Mucosa of stomach (tissue), 1 donor: ENCODE results near the gene GGT5.
"Not testable (repeated sequence)": the region's sequence is repeated elsewhere in the genome, so short reads cannot be mapped to it uniquely, and the experiment has no call there.

Experiments
- H3K27me3 ChIP-seq: one replicate; pipeline ENCODE4 v1.7.0; 2013; ENCODE audit warnings: mild to moderate bottlenecking, low read length; ENCODE audit not compliant: control insufficient read depth, insufficient read depth
- H3K36me3 ChIP-seq: one replicate; pipeline ENCODE4 v1.7.0; 2013; ENCODE audit warnings: low read length; ENCODE audit not compliant: control insufficient read depth, insufficient read depth
- H3K4me1 ChIP-seq: one replicate; pipeline ENCODE4 v1.7.0; 2013; ENCODE audit warnings: mild to moderate bottlenecking, low read length; ENCODE audit not compliant: control insufficient read depth, insufficient read depth
- H3K4me3 ChIP-seq: one replicate; pipeline ENCODE4 v1.7.0; 2013; ENCODE audit warnings: low read length
- H3K9ac ChIP-seq: one replicate; pipeline ENCODE4 v1.7.0; 2013; ENCODE audit warnings: mild to moderate bottlenecking, low read length, moderate library complexity
- H3K9me3 ChIP-seq: one replicate; pipeline ENCODE4 v1.7.0; 2013; ENCODE audit warnings: mild to moderate bottlenecking, low read length, moderate library complexity; ENCODE audit not compliant: control insufficient read depth
- donor health status: Pancreatic carcinoma.

GGT5 gene

DNA sequence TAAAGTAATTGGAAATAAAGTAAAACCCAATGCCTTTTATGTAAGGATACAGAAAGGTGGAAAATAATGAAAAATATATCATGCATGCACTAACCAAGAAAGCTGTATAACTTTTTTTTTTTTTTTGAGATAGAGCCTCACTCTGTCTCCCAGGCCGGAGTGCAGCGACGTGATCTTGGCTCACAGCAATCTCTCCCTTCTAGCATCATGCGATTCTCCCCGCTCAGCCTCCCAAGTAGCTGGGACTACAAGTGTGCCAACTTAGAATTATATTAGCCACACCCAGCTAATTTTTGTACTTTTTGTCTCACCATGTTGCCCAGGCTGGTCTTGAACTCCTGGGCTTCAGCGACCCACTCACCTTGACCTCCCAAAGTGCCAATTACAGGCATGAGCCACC is 4.5 kb downstream of the GGT5 start:
- no peaks in the 10 kb centered on the region for H3K36me3 ChIP-seq
- no peak overlapping the region for H3K9ac ChIP-seq
- H3K27me3 ChIP-seq, result no peaks in the 10 kb centered on the region

GRCh38 chr22:24238101-24238694 is 6.7 kb downstream of the GGT5 start:
- not testable (repeated sequence) for H3K4me1 ChIP-seq, H3K4me3 ChIP-seq, H3K36me3 ChIP-seq, H3K27me3 ChIP-seq, H3K9ac ChIP-seq, H3K9me3 ChIP-seq

More for the DNA sequence above, 4.5 kb downstream of the GGT5 start:
- H3K4me1 ChIP-seq, result peaks cover 6% of the 10 kb centered on the region
- H3K9me3 ChIP-seq, result no peaks in the 10 kb centered on the region
- no peak overlapping the region for H3K4me3 ChIP-seq

- Histone ChIP-seq H3K27me3 (no peaks in the 10 kb centered on the region), H3K9ac (no peak overlapping the region), H3K4me1 (no peaks in the 10 kb centered on the region), H3K9me3 (no peaks in the 10 kb centered on the region), H3K4me3 (no peak overlapping the region), H3K36me3 (no peaks in the 10 kb centered on the region)
Observed at GRCh38 chr22:24236656-24237055, 8.2 kb downstream of the GGT5 start.

- Histone ChIP-seq H3K9ac (no peak overlapping the region), H3K36me3 (no peaks in the 10 kb centered on the region), H3K4me3 (no peak overlapping the region), H3K9me3 (no peaks in the 10 kb centered on the region), H3K4me1 (no peaks in the 10 kb centered on the region), H3K27me3 (no peaks in the 10 kb centered on the region)
Observed at GRCh38 chr22:24235315-24235714, 9.6 kb downstream of the GGT5 start.

DNA sequence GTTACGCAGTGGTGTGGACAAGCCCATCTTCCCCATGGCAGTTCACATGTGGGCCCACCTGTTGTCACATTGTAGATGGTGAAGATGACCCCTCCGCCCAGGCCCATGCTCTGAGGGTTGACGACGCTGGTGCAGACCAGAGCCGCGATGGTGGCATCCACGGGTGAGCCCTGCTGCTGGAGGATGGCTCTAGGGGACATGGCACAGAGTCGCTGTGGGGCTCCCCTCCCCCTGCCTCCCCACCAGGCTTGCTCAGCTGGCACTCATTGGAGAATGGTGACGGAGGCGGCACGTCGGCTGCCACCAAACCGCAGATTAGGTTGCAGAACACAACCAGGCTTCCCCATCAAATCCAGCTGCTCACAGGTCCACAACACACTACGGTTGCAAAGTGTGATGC is 11.1 kb downstream of the GGT5 start:
- Histone ChIP-seq H3K4me3 (no peak overlapping the region), H3K9ac (no peak overlapping the region), H3K9me3 (no peaks in the 10 kb centered on the region), H3K36me3 (no peaks in the 10 kb centered on the region), H3K27me3 (no peaks in the 10 kb centered on the region), H3K4me1 (no peaks in the 10 kb centered on the region)

DNA sequence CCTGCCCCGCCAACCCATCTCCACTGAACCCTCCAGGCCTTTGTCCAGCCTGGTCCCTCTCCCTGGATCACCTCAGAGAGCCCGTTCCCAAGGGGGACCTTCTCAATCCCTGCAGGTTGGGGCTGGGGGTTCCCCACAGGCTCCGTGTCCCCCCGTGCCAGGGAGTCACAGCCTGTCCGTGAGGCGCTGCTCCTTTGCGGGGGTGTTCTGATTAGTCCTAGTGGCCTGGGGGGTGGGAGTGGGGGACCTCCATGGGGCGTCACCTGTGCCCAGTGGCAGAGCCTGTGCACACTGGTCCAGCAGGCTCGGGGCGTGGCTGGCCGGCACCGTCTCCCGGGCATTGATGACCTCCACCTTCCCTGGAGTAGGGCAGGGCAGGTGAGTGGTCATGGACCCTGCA is 11.6 kb downstream of the GGT5 start:
- Histone ChIP-seq H3K4me3 (no peak overlapping the region), H3K4me1 (no peaks in the 10 kb centered on the region), H3K27me3 (no peaks in the 10 kb centered on the region), H3K9ac (no peak overlapping the region), H3K36me3 (no peaks in the 10 kb centered on the region), H3K9me3 (no peaks in the 10 kb centered on the region)

GRCh38 chr22:24232725-24233124 is 12.2 kb downstream of the GGT5 start:
- Histone ChIP-seq H3K4me3 (no peak overlapping the region), H3K36me3 (no peaks in the 10 kb centered on the region), H3K9me3 (no peaks in the 10 kb centered on the region), H3K4me1 (no peaks in the 10 kb centered on the region), H3K9ac (no peak overlapping the region), H3K27me3 (no peaks in the 10 kb centered on the region)

DNA sequence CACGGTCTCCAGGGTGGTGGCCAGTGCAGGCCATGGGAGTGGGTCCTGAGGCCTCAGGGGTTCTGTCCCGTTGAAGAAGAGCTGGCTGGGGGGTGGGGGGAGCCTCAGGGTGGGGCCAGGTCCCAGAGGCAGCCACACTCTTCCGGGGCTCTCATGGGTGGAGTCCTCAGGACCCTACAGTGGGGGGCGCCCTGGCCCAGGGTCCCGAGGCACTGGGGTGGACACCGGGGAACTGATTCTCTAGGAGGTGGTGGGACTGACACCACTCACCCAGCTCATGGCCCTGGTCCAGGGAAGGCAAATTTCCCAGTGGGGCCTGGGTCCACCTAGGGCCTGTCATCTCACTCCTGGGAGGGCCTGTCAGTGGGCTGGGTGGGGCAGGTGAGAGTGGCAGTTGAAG is 12.8 kb downstream of the GGT5 start:
- Histone ChIP-seq H3K4me1 (no peaks in the 10 kb centered on the region), H3K4me3 (no peak overlapping the region), H3K27me3 (no peaks in the 10 kb centered on the region), H3K9me3 (no peaks in the 10 kb centered on the region), H3K9ac (no peak overlapping the region), H3K36me3 (no peaks in the 10 kb centered on the region)

GRCh38 chr22:24231706-24232105 is 13.2 kb downstream of the GGT5 start:
- no peaks in the 10 kb centered on the region for H3K36me3 ChIP-seq
- H3K27me3 ChIP-seq, result no peaks in the 10 kb centered on the region
- H3K4me3 ChIP-seq, result no peak overlapping the region
- H3K4me1 ChIP-seq, result no peaks in the 10 kb centered on the region
- no peak overlapping the region for H3K9ac ChIP-seq
- no peaks in the 10 kb centered on the region for H3K9me3 ChIP-seq

- no peaks in the 10 kb centered on the region for H3K9me3 ChIP-seq
- no peaks in the 10 kb centered on the region for H3K36me3 ChIP-seq
- no peak overlapping the region for H3K4me3 ChIP-seq
- H3K9ac ChIP-seq, result no peak overlapping the region
- H3K27me3 ChIP-seq, result no peaks in the 10 kb centered on the region
- no peaks in the 10 kb centered on the region for H3K4me1 ChIP-seq
Observed at GRCh38 chr22:24230911-24231656, 13.8 kb downstream of the GGT5 start.

- Histone ChIP-seq H3K4me3 (no peak overlapping the region), H3K9ac (no peak overlapping the region), H3K27me3 (no peaks in the 10 kb centered on the region), H3K9me3 (peaks cover 6% of the 10 kb centered on the region), H3K4me1 (no peaks in the 10 kb centered on the region), H3K36me3 (no peaks in the 10 kb centered on the region)
Observed at GRCh38 chr22:24225951-24226350, 18.9 kb downstream of the GGT5 start.

GRCh38 chr22:24225044-24225601 is 19.8 kb downstream of the GGT5 start:
- no peak overlapping the region for H3K9ac ChIP-seq
- no peaks in the 10 kb centered on the region for H3K27me3 ChIP-seq
- no peaks in the 10 kb centered on the region for H3K4me1 ChIP-seq
- peaks cover 6% of the 10 kb centered on the region for H3K9me3 ChIP-seq
- H3K4me3 ChIP-seq, result no peak overlapping the region
- no peaks in the 10 kb centered on the region for H3K36me3 ChIP-seq
